ENCODE data around the gene GATAD2A. TPM values are rescaled to one million over a fixed set of nuclear protein-coding genes. Genes with fewer than 3 reads are reported as not detected.
A peak's percentile ranks its signal among the peaks of the same experiment; 100 is the strongest.
"Not testable (repeated sequence)": the region's sequence is repeated elsewhere in the genome, so short reads cannot be mapped to it uniquely, and the experiment has no call there.

The GATAD2A gene
- total RNA-seq, 1 donor from 2014 or later, result 139 TPM

- Mint-ChIP-seq H3K4me1 (ENCODE audit: low read depth) (peaks cover 7% of the 10 kb centered on the region), H3K9me3 (no peaks in the 10 kb centered on the region), H3K4me3 (no peak overlapping the region), H3K27me3 (ENCODE audit: insufficient read depth) (peaks cover 2% of the 10 kb centered on the region), H3K27ac (no peak overlapping the region), H3K36me3 (ENCODE audit: low read depth) (no peaks in the 10 kb centered on the region)
- intact Hi-C loops (cut with micrococcal nuclease), result no loop called here
- no peak for DNase-seq (ENCODE audit: low spot score)
Measured at GRCh38 chr19:19381007-19381926, 24.2 kb upstream of the GATAD2A start.

GRCh38 chr19:19382118-19382517, 23.4 kb upstream of the GATAD2A start:
- DNase-seq (ENCODE audit: low spot score), result no peak
- H3K4me1 Mint-ChIP-seq (ENCODE audit: low read depth), result peaks cover 15% of the 10 kb centered on the region
- no peak overlapping the region for H3K4me3 Mint-ChIP-seq

GRCh38 chr19:19384486-19384885, 21.0 kb upstream of the GATAD2A start:
- H3K4me1 Mint-ChIP-seq (ENCODE audit: low read depth), result peaks cover 38% of the 10 kb centered on the region
- peak overlapping the region; percentile 87 for H3K4me3 Mint-ChIP-seq
- intact Hi-C loops (cut with micrococcal nuclease), result no loop called here
- peaks cover 2% of the 10 kb centered on the region for H3K27me3 Mint-ChIP-seq (ENCODE audit: insufficient read depth)
- H3K9me3 Mint-ChIP-seq, result no peaks in the 10 kb centered on the region
- H3K36me3 Mint-ChIP-seq (ENCODE audit: low read depth), result no peaks in the 10 kb centered on the region
- no peak for DNase-seq (ENCODE audit: low spot score)
- no peak overlapping the region for H3K27ac Mint-ChIP-seq

More at GRCh38 chr19:19382118-19382517, 23.4 kb upstream of the GATAD2A start:
- intact Hi-C loops (cut with micrococcal nuclease), result no loop called here
- Mint-ChIP-seq H3K27ac (no peak overlapping the region), H3K36me3 (ENCODE audit: low read depth) (no peaks in the 10 kb centered on the region), H3K9me3 (no peaks in the 10 kb centered on the region), H3K27me3 (ENCODE audit: insufficient read depth) (peaks cover 2% of the 10 kb centered on the region)

- peak overlapping the region; percentile 92 for H3K27ac Mint-ChIP-seq
- peaks cover 2% of the 10 kb centered on the region for H3K36me3 Mint-ChIP-seq (ENCODE audit: low read depth)
- H3K4me3 Mint-ChIP-seq, result peak overlapping the region; percentile 87
- intact Hi-C loops (cut with micrococcal nuclease), result loop anchor here (1.0 to 5.0 kb wide), 7 partner anchors 10 to 193 kb away; partner anchors contain the start of genes BORCS8, GATAD2A, MAU2 and RFXANK
- H3K4me1 Mint-ChIP-seq (ENCODE audit: low read depth), result peaks cover 45% of the 10 kb centered on the region
- peaks cover 2% of the 10 kb centered on the region for H3K27me3 Mint-ChIP-seq (ENCODE audit: insufficient read depth)
- no peaks in the 10 kb centered on the region for H3K9me3 Mint-ChIP-seq
- DNase-seq (ENCODE audit: low spot score), result peak; percentile 100
Measured at GRCh38 chr19:19385131-19385895, 20.2 kb upstream of the GATAD2A start.

GRCh38 chr19:19385896-19386869, 19.3 kb upstream of the GATAD2A start:
- Mint-ChIP-seq H3K4me1 (ENCODE audit: low read depth) (peaks cover 50% of the 10 kb centered on the region), H3K27ac (peak overlapping the region; percentile 95), H3K36me3 (ENCODE audit: low read depth) (peaks cover 4% of the 10 kb centered on the region), H3K27me3 (ENCODE audit: insufficient read depth) (peaks cover 2% of the 10 kb centered on the region), H3K9me3 (no peaks in the 10 kb centered on the region), H3K4me3 (peak overlapping the region; percentile 96)
- no peak for DNase-seq (ENCODE audit: low spot score)
- intact Hi-C loops (cut with micrococcal nuclease), result loop anchor here (1.0 to 5.0 kb wide), 7 partner anchors 9 to 194 kb away; partner anchors contain the start of genes BORCS8, GATAD2A, MAU2 and RFXANK

- H3K27me3 Mint-ChIP-seq (ENCODE audit: insufficient read depth), result peaks cover 2% of the 10 kb centered on the region
- peak overlapping the region; percentile 95 for H3K27ac Mint-ChIP-seq
- peak overlapping the region; percentile 96 for H3K4me3 Mint-ChIP-seq
- peaks cover 52% of the 10 kb centered on the region for H3K4me1 Mint-ChIP-seq (ENCODE audit: low read depth)
- intact Hi-C loops (cut with micrococcal nuclease), result loop anchor here (5.0 kb wide), 1 partner anchor 195 kb away; the partner anchor contains the start of genes BORCS8 and RFXANK
- H3K9me3 Mint-ChIP-seq, result no peaks in the 10 kb centered on the region
- DNase-seq (ENCODE audit: low spot score), result no peak
- H3K36me3 Mint-ChIP-seq (ENCODE audit: low read depth), result peaks cover 4% of the 10 kb centered on the region
Measured at GRCh38 chr19:19387108-19387507, 18.4 kb upstream of the GATAD2A start.

- Mint-ChIP-seq H3K27ac (peak overlapping the region; percentile 50), H3K4me3 (peak overlapping the region; percentile 96), H3K9me3 (no peaks in the 10 kb centered on the region), H3K4me1 (ENCODE audit: low read depth) (peaks cover 60% of the 10 kb centered on the region), H3K27me3 (ENCODE audit: insufficient read depth) (no peaks in the 10 kb centered on the region), H3K36me3 (ENCODE audit: low read depth) (peaks cover 4% of the 10 kb centered on the region)
- no peak for DNase-seq (ENCODE audit: low spot score)
- intact Hi-C loops (cut with micrococcal nuclease), result loop anchor here (5.0 kb wide), 1 partner anchor 197 kb away; the partner anchor contains the start of genes BORCS8 and RFXANK
Measured at GRCh38 chr19:19388568-19389555, 16.6 kb upstream of the GATAD2A start.

- Mint-ChIP-seq H3K4me1 (ENCODE audit: low read depth) (peaks cover 65% of the 10 kb centered on the region), H3K27ac (peak overlapping the region; percentile 8), H3K4me3 (peak overlapping the region; percentile 32)
- intact Hi-C loops (cut with micrococcal nuclease), result loop anchor here (5.0 kb wide), 1 partner anchor 197 kb away; the partner anchor contains the start of genes BORCS8 and RFXANK
- H3K36me3 Mint-ChIP-seq (ENCODE audit: low read depth); DNase-seq (ENCODE audit: low spot score); H3K9me3 Mint-ChIP-seq; H3K27me3 Mint-ChIP-seq (ENCODE audit: insufficient read depth): not testable (repeated sequence)
Measured at GRCh38 chr19:19389683-19390082, 15.8 kb upstream of the GATAD2A start.

GRCh38 chr19:19394333-19394732, 11.1 kb upstream of the GATAD2A start:
- H3K4me3 Mint-ChIP-seq; H3K9me3 Mint-ChIP-seq; DNase-seq (ENCODE audit: low spot score); H3K36me3 Mint-ChIP-seq (ENCODE audit: low read depth); intact Hi-C loops (cut with micrococcal nuclease); H3K27me3 Mint-ChIP-seq (ENCODE audit: insufficient read depth): not testable (repeated sequence)
- Mint-ChIP-seq H3K27ac (peak overlapping the region; percentile 23), H3K4me1 (ENCODE audit: low read depth) (peaks cover 39% of the 10 kb centered on the region)

- Mint-ChIP-seq H3K4me3 (no peak overlapping the region), H3K9me3 (no peaks in the 10 kb centered on the region), H3K36me3 (ENCODE audit: low read depth) (peaks cover 4% of the 10 kb centered on the region), H3K4me1 (ENCODE audit: low read depth) (peaks cover 27% of the 10 kb centered on the region), H3K27me3 (ENCODE audit: insufficient read depth) (no peaks in the 10 kb centered on the region), H3K27ac (no peak overlapping the region)
- no peak for DNase-seq (ENCODE audit: low spot score)
- intact Hi-C loops (cut with micrococcal nuclease), result no loop called here
Measured at GRCh38 chr19:19399733-19400433, 5.6 kb upstream of the GATAD2A start.
